Measurements from ENCODE around the gene KRTAP8-1. TPM values are rescaled to one million over a fixed set of nuclear protein-coding genes. Genes with fewer than 3 reads are reported as not detected.

KRTAP8-1 gene
- not detected in 2 replicates for total RNA-seq

GRCh38 chr21:30813174-30813573 is at the start of gene KRTAP8-1:
Gene KRTAP8-1, minus strand, starts transcription at chr21:30813274. Its CDS starts 54 bp downstream, at chr21:30813220.

DNA sequence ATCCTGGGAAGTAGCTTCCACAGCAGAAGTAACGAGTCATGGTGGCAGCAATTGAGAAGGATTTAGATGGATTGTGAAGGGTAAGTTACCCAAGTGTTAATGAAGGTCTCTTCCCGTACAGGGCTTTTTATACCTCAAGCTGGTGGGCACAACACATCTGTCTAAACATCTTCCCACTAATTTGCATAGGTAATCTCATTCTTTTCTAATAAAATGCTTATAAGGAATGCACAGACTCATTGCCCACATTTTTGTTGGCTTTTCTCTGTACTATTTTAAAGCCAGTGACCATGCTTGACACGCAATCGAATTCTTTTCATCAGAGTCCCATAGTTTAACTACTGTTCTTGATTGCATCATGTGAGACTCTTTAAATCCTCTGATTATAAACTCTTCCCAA is 16.6 kb upstream of the KRTAP8-1 start, which contains the start of gene KRTAP7-1:
TSS of gene KRTAP7-1 (minus strand) at position 101 of the 400 bp plus-strand sequence. CDS start at position 40, 61 bp downstream.

Other genes starting within 250 kb of the KRTAP8-1 start
- not detected in 2 replicates for gene KRTAP22-2, start 222.9 kb downstream of the KRTAP8-1 start, total RNA-seq
- not detected in 2 replicates for gene KRTAP6-3, start 220.8 kb downstream of the KRTAP8-1 start, total RNA-seq
- not detected in 2 replicates for gene KRTAP6-2, start 214.4 kb downstream of the KRTAP8-1 start, total RNA-seq
- gene KRTAP22-1, start 212.2 kb downstream of the KRTAP8-1 start, total RNA-seq: not detected in 2 replicates
- gene KRTAP6-1, start 199.3 kb downstream of the KRTAP8-1 start, total RNA-seq: not detected in 2 replicates
- gene KRTAP20-1, start 196.8 kb downstream of the KRTAP8-1 start, total RNA-seq: not detected in 2 replicates
- gene KRTAP20-4, start 192.6 kb downstream of the KRTAP8-1 start, total RNA-seq: not detected in 2 replicates
- not detected in 2 replicates for gene KRTAP20-2, start 178.1 kb downstream of the KRTAP8-1 start, total RNA-seq
- not detected in 2 replicates for gene KRTAP20-3, start 170.4 kb downstream of the KRTAP8-1 start, total RNA-seq
- not detected in 2 replicates for gene KRTAP21-3, start 94.5 kb downstream of the KRTAP8-1 start, total RNA-seq
- gene KRTAP21-2, start 66.0 kb downstream of the KRTAP8-1 start, total RNA-seq: not detected in 2 replicates
- gene KRTAP21-1, start 57.8 kb downstream of the KRTAP8-1 start, total RNA-seq: not detected in 2 replicates
- gene KRTAP7-1, start 16.5 kb upstream of the KRTAP8-1 start, total RNA-seq: not detected in 2 replicates
- not detected in 2 replicates for gene KRTAP11-1, start 68.3 kb upstream of the KRTAP8-1 start, total RNA-seq
- gene KRTAP19-8, start 225.2 kb upstream of the KRTAP8-1 start, total RNA-seq: not detected in 2 replicates